Neural cell (in vitro differentiated cells): ENCODE results near the gene PRKAG3. TPM values are rescaled to one million over a fixed set of nuclear protein-coding genes. Genes with fewer than 3 reads are reported as not detected.
A peak's percentile ranks its signal among the peaks of the same experiment; 100 is the strongest.

Experiments
- H2AFZ ChIP-seq: fragments of 200-600, 300-800 bp; sonication (generic), shearing (Covaris generic); 2 replicates; pipeline ENCODE4 v1.6.0; 2014; ENCODE audit warnings: low read depth, mild to moderate bottlenecking, antibody characterized with exemption, low read length, moderate library complexity
- H3F3A ChIP-seq: fragments of 200-600 bp; shearing (Covaris generic); 2 replicates; pipeline ENCODE4 v1.6.1; 2016; ENCODE audit warnings: mild to moderate bottlenecking, moderate library complexity, mixed read lengths, antibody characterized with exemption, low read length; ENCODE audit not compliant: insufficient read depth, poor library complexity, severe bottlenecking
- H3K27ac ChIP-seq: fragments of 200-600, 300-800 bp; sonication (generic), shearing (Covaris generic); 2 replicates; pipeline ENCODE4 v1.5.1; 2014; ENCODE audit warnings: mild to moderate bottlenecking, low read length, moderate library complexity
- H3K27me3 ChIP-seq: fragments of 300-800, 200-600 bp; sonication (generic), shearing (Covaris generic); 2 replicates; pipeline ENCODE4 v1.6.0; 2014; ENCODE audit warnings: mild to moderate bottlenecking, low read depth, low read length, moderate library complexity; ENCODE audit not compliant: insufficient read depth
- H3K36me3 ChIP-seq: fragments of 300-800, 200-600 bp; sonication (generic), shearing (Covaris generic); 2 replicates; pipeline ENCODE4 v1.5.1; 2014; ENCODE audit warnings: mild to moderate bottlenecking, antibody characterized with exemption, low read length, moderate library complexity; ENCODE audit not compliant: insufficient read depth
- H3K4me2 ChIP-seq: fragments of 300-800, 200-600 bp; sonication (generic), shearing (Covaris generic); 2 replicates; pipeline ENCODE4 v1.6.0; 2014; ENCODE audit warnings: mild to moderate bottlenecking, low read length
- H3K4me3 ChIP-seq: fragments of 300-800, 200-600 bp; sonication (generic), shearing (Covaris generic); 2 replicates; pipeline ENCODE4 v1.5.1; 2014; ENCODE audit warnings: mild to moderate bottlenecking, low read length, moderate library complexity
- H3K79me2 ChIP-seq: fragments of 200-600 bp; shearing (Covaris generic); replicated peaks from 2 replicates; pipeline ENCODE4 v1.6.0; 2014; ENCODE audit warnings: mild to moderate bottlenecking, low read length, moderate library complexity; ENCODE audit not compliant: insufficient read depth
- H3K9ac ChIP-seq: fragments of 300-800, 200-600 bp; sonication (generic), shearing (Covaris generic); 2 replicates; pipeline ENCODE4 v1.6.1; 2016; ENCODE audit warnings: mild to moderate bottlenecking, low read length, mixed read lengths
- H3K9me2 ChIP-seq: fragments of 200-600 bp; shearing (Covaris generic); 2 replicates; pipeline ENCODE4 v1.6.1; 2016; ENCODE audit warnings: mild to moderate bottlenecking, low read length, mixed read lengths; ENCODE audit not compliant: insufficient read depth
- H3K9me3 ChIP-seq: fragments of 200-600, 300-800 bp; sonication (generic), shearing (Covaris generic); 2 replicates; pipeline ENCODE4 v1.6.1; 2016; ENCODE audit warnings: mild to moderate bottlenecking, mixed run types, low read length, moderate library complexity, mixed read lengths
- H4K20me1 ChIP-seq: fragments of 200-600 bp; shearing (Covaris generic); 2 replicates; pipeline ENCODE4 v1.6.1; 2016; ENCODE audit warnings: mild to moderate bottlenecking, mixed run types; ENCODE audit not compliant: insufficient read depth
- CTCF ChIP-seq: fragments of 450-650 bp; IDR thresholded peaks from 2 replicates; pipeline ENCODE4 v1.5.1; 2014; ENCODE audit warnings: antibody characterized with exemption, mild to moderate bottlenecking, moderate library complexity; ENCODE audit not compliant: poor library complexity, severe bottlenecking
- EP300 ChIP-seq: fragments of 450-650 bp; conservative IDR thresholded peaks from 2 replicates; pipeline ENCODE4 v1.6.1; 2014; ENCODE audit warnings: antibody characterized with exemption, mild to moderate bottlenecking, moderate library complexity; ENCODE audit not compliant: poor library complexity, severe bottlenecking
- EZH2 ChIP-seq: fragments of 200-600, 300-800 bp; shearing (Covaris generic), sonication (generic); IDR thresholded peaks from 2 replicates; pipeline ENCODE4 v1.6.1; 2014; ENCODE audit warnings: antibody characterized with exemption, low read length, borderline replicate concordance, mild to moderate bottlenecking; ENCODE audit not compliant: insufficient read depth, poor library complexity, severe bottlenecking
- MXI1 ChIP-seq: fragments of 450-650 bp; conservative IDR thresholded peaks from 2 replicates; pipeline ENCODE4 v1.6.1; 2014; ENCODE audit warnings: antibody characterized with exemption, mild to moderate bottlenecking; ENCODE audit not compliant: poor library complexity, severe bottlenecking
- POLR2AphosphoS5 ChIP-seq: IDR thresholded peaks from 2 replicates; pipeline ENCODE4 v1.6.1; 2012
- RAD21 ChIP-seq: fragments of 450-650 bp; conservative IDR thresholded peaks from 2 replicates; pipeline ENCODE4 v1.6.1; 2014; ENCODE audit warnings: antibody characterized with exemption, mild to moderate bottlenecking, moderate library complexity
- REST ChIP-seq: IDR thresholded peaks from 2 replicates; pipeline ENCODE4 v1.6.1; 2012; ENCODE audit warnings: borderline replicate concordance
- SMC3 ChIP-seq: fragments of 450-650 bp; conservative IDR thresholded peaks from 2 replicates; pipeline ENCODE4 v1.6.1; 2014; ENCODE audit warnings: antibody characterized with exemption, mild to moderate bottlenecking, moderate library complexity; ENCODE audit not compliant: poor library complexity
- TAF1 ChIP-seq: IDR thresholded peaks from 2 replicates; pipeline ENCODE4 v1.6.1; 2012; ENCODE audit warnings: low read depth
- polyA plus RNA-seq: library from polyadenylated mRNA; depleted of rRNA; stranded (reverse); fragments of >200 nt; gene quantifications from 2 replicates; pipeline ENCODE4 v1.2.3, GENCODE V29; 2014

The PRKAG3 gene
- polyA plus RNA-seq, 1 donor from 2014 or later: not detected

GRCh38 chr2:218858671-218859555 lies 27.3 kb upstream of the PRKAG3 start:
- no peaks in the 10 kb centered on the region for H3K9me2 ChIP-seq
- H3K27me3 ChIP-seq: peaks cover 94% of the 10 kb centered on the region
- no peaks in the 10 kb centered on the region for H3K79me2 ChIP-seq
- H3F3A ChIP-seq: no peaks in the 10 kb centered on the region
- H2AFZ ChIP-seq: no peak overlapping the region
- H3K27ac ChIP-seq: no peak overlapping the region
- TF ChIP-seq SMC3 (no peak), EZH2 (peak; percentile 42)
- peak overlapping the region; percentile 57 for H3K4me3 ChIP-seq
- no peak overlapping the region for H3K4me2 ChIP-seq
- H4K20me1 ChIP-seq: no peaks in the 10 kb centered on the region
- no peaks in the 10 kb centered on the region for H3K36me3 ChIP-seq
- no peaks in the 10 kb centered on the region for H3K9me3 ChIP-seq
- no peak overlapping the region for H3K9ac ChIP-seq

- no peaks in the 10 kb centered on the region for H3K36me3 ChIP-seq
- H3K4me2 ChIP-seq: no peak overlapping the region
- peaks cover 97% of the 10 kb centered on the region for H3K27me3 ChIP-seq
These were observed 26.5 kb upstream of the PRKAG3 start for GRCh38 chr2:218858138-218858445.

More at GRCh38 chr2:218858138-218858445, 26.5 kb upstream of the PRKAG3 start:
- Histone ChIP-seq H3K79me2 (no peaks in the 10 kb centered on the region), H3K27ac (no peak overlapping the region), H3K4me3 (no peak overlapping the region), H2AFZ (no peak overlapping the region), H3F3A (no peaks in the 10 kb centered on the region), H3K9me2 (no peaks in the 10 kb centered on the region), H3K9ac (no peak overlapping the region), H3K9me3 (no peaks in the 10 kb centered on the region), H4K20me1 (no peaks in the 10 kb centered on the region)
- TF ChIP-seq MXI1 (no peak), POLR2AphosphoS5 (no peak), EZH2 (no peak), EP300 (no peak), REST (no peak), RAD21 (no peak), TAF1 (no peak), SMC3 (no peak), CTCF (no peak)
